ENCODE results near the gene TRIM38. TPM values are rescaled to one million over a fixed set of nuclear protein-coding genes. Genes with fewer than 3 reads are reported as not detected.

Gene TRIM38
- total and polyA plus RNA-seq, 2 of the 13 experiments (the other 11 are each of a cell fraction or from before 2014, with no cell fraction given), result 2.5 to 3.1 TPM

GRCh38 chr6:26029857-26030653 is 67.5 kb downstream of the TRIM38 start:
- H3K79me2 ChIP-seq (ENCODE audit: insufficient read depth, low read length), result no peaks in the 10 kb centered on the region
- TF ChIP-seq LBX2 (CRISPR knock-in tag; IDR thresholded peaks at IDR 0.05; ENCODE audit: borderline replicate concordance) (no peak), ZNF652 (CRISPR knock-in tag; IDR thresholded peaks at IDR 0.05; ENCODE audit: borderline replicate concordance, low read depth) (no peak), SIX4 (CRISPR knock-in tag; IDR thresholded peaks at IDR 0.05) (no peak), PHF8 (CRISPR knock-in tag; IDR thresholded peaks at IDR 0.05) (no peak), RBM22 (optimal IDR thresholded peaks at IDR 0.05; ENCODE audit: low read length) (no peak), ZNF577 (CRISPR knock-in tag; IDR thresholded peaks at IDR 0.05; ENCODE audit: borderline replicate concordance, low read depth) (no peak), HOXA5 (CRISPR knock-in tag; IDR thresholded peaks at IDR 0.05) (no peak), RARA (CRISPR knock-in tag; IDR thresholded peaks at IDR 0.05) (no peak), NPAS2 (CRISPR knock-in tag; IDR thresholded peaks at IDR 0.05; ENCODE audit: borderline replicate concordance) (no peak), ZNF660 (CRISPR knock-in tag; IDR thresholded peaks at IDR 0.05; ENCODE audit: borderline replicate concordance, low read depth) (no peak), ZNF550 (CRISPR knock-in tag; IDR thresholded peaks at IDR 0.05; ENCODE audit: borderline replicate concordance) (no peak), NFE2L2 (IDR thresholded peaks at IDR 0.05; ENCODE audit: low read length) (no peak)
- BruUV-seq (replicated peaks), result no TSS peak
- peaks cover 48% of the 10 kb centered on the region for H3K4me1 ChIP-seq (ENCODE audit: insufficient read depth, low read length)
- H3K27me3 ChIP-seq (ENCODE audit: control insufficient read depth in 1 of 2, insufficient read depth in 2 of 2, low read length in 2 of 2), result no peaks in the 10 kb centered on the region; a peak in 1 of 5 replicates
- POLR2A ChIA-PET, result interaction anchor here (3.3 to 12.3 kb wide), 6 partner anchors 8 to 186 kb away, joined by 24 to 322 read pairs (median 54); a partner anchor contains a TSS
- WGBS (ENCODE audit: low lambda C conversion rate), result 92% methylated on average over 7 of the region's 7 CpGs
- CTCF ChIA-PET (ENCODE audit: low intra/inter-chr PET ratio, low total read pairs), result no interaction called here
- in situ Hi-C loops (cut with HindIII; ENCODE audit: extremely low pct_ligation_motif_present, low pct_unique_long_range_greater_than_20kb) (loop anchor here (10.0 kb wide), 1 partner anchor 1785 kb away; a partner anchor contains a TSS), intact Hi-C loops (cut with micrococcal nuclease; ENCODE audit: unreplicated experiment) (loop anchor here (10.0 kb wide), 1 partner anchor 505 kb away; the partner anchor contains the start of gene HMGN4)
- no peaks in the 10 kb centered on the region for H3K9me3 ChIP-seq (ENCODE audit: low read length)
- no peaks in the 10 kb centered on the region for H3K36me3 ChIP-seq (replicated peaks in 1 of 2; ENCODE audit: control insufficient read depth in 1 of 2, insufficient read depth in 2 of 2, low read length in 2 of 2)
- no peak overlapping the region for H3K4me3 ChIP-seq (replicated peaks in 1 of 3; ENCODE audit: insufficient read depth in 1 of 3, low read depth in 2 of 3, low read length in 3 of 3)
- H2AFZ ChIP-seq (ENCODE audit: low read length), result no peak overlapping the region
- no peak for DNase-seq (ENCODE audit: low spot score)
- H3K4me2 ChIP-seq (ENCODE audit: low read depth, low read length), result no peak overlapping the region
- ATAC-seq, result no peak
- H4K20me1 ChIP-seq (ENCODE audit: insufficient read depth, low read length), result no peaks in the 10 kb centered on the region
- no peak overlapping the region for H3K9ac ChIP-seq (ENCODE audit: insufficient read depth, low read depth, low read length)
- no peak for FAIRE-seq
- H3K27ac ChIP-seq (ENCODE audit: extremely low read length, insufficient read depth, low read length), result peak overlapping the region; percentile 93
